Activated T-cell treated with anti-CD3 and anti-CD28 coated beads, Interleukin-2, amount 50 U/mL, for 72 hours (primary cell): ENCODE data around the gene SUSD1. TPM values are rescaled to one million over a fixed set of nuclear protein-coding genes. Genes with fewer than 3 reads are reported as not detected.
A peak's percentile ranks its signal among the peaks of the same experiment; 100 is the strongest.
"Not testable (repeated sequence)": the region's sequence is repeated elsewhere in the genome, so short reads cannot be mapped to it uniquely, and the experiment has no call there.

Source experiments
- ATAC-seq, 2 donors: fragments of 150-1000 bp; cut with Tn5 transposase; replicated peaks in 1 of 2; 2 replicates each; pipeline ENCODE4 v1.10.0; 2021; ENCODE audit warnings: moderate library complexity in 2 of 2, mild to moderate bottlenecking in 1 of 2
- DNase-seq, 2 donors: peaks; one replicate each; pipeline ENCODE4 v3.0.0; 2021 to 2022; ENCODE audit warnings: mixed read lengths in 1 of 2
- H3K27ac Mint-ChIP-seq: one replicate; pipeline ENCODE4 v1.8.0; 2022; ENCODE audit warnings: mild to moderate bottlenecking, moderate library complexity, mixed read lengths
- H3K27me3 Mint-ChIP-seq: one replicate; pipeline ENCODE4 v1.8.0; 2022; ENCODE audit warnings: low read depth, mixed read lengths
- H3K36me3 Mint-ChIP-seq, 2 donors: one replicate each; pipeline ENCODE4 v1.8.0; 2022; ENCODE audit warnings: mixed read lengths in 2 of 2, mild to moderate bottlenecking in 1 of 2; ENCODE audit not compliant: insufficient read depth in 2 of 2
- H3K4me1 Mint-ChIP-seq: one replicate; pipeline ENCODE4 v1.8.0; 2022; ENCODE audit warnings: low read depth, mixed read lengths
- H3K4me3 Mint-ChIP-seq, 2 donors: one replicate each; pipeline ENCODE4 v1.8.0; 2022; ENCODE audit warnings: mild to moderate bottlenecking in 2 of 2, mixed read lengths in 2 of 2, moderate library complexity in 2 of 2
- H3K9me3 Mint-ChIP-seq, 2 donors: one replicate each; pipeline ENCODE4 v1.8.0; 2022; ENCODE audit warnings: mixed read lengths in 2 of 2
- total RNA-seq, 2 donors: library from RNA; stranded (reverse); gene quantifications; one replicate each; pipeline ENCODE4 v1.2.3, GENCODE V29; 2022

Gene SUSD1
- total RNA-seq, 2 donors from 2014 or later: 6.6 to 9.9 TPM

GRCh38 chr9:112078432-112078831 lies 96.7 kb downstream of the SUSD1 start:
- no peak for DNase-seq
- peaks cover 13% of the 10 kb centered on the region for H3K27me3 Mint-ChIP-seq
- H3K4me1 Mint-ChIP-seq: peaks cover 31% of the 10 kb centered on the region
- H3K27ac Mint-ChIP-seq: no peak overlapping the region
- H3K4me3 Mint-ChIP-seq: no peak overlapping the region
- no peaks in the 10 kb centered on the region for H3K9me3 Mint-ChIP-seq
- no peak for ATAC-seq
- peaks cover 2% of the 10 kb centered on the region in 2 donors for H3K36me3 Mint-ChIP-seq

GRCh38 chr9:112076814-112077213 lies 98.3 kb downstream of the SUSD1 start:
- H3K27me3 Mint-ChIP-seq: peaks cover 13% of the 10 kb centered on the region
- ATAC-seq (peak in 1 of 2 donors; percentile 43), DNase-seq (no peak)
- no peaks in the 10 kb centered on the region for H3K9me3 Mint-ChIP-seq
- H3K4me1 Mint-ChIP-seq: peaks cover 40% of the 10 kb centered on the region
- no peak overlapping the region for H3K27ac Mint-ChIP-seq
- peaks cover 2% of the 10 kb centered on the region in 2 donors for H3K36me3 Mint-ChIP-seq
- peak overlapping the region; percentile 3 to 31 for H3K4me3 Mint-ChIP-seq

- Mint-ChIP-seq H3K36me3 (peaks cover 2% of the 10 kb centered on the region in 2 donors), H3K4me3 (no peak overlapping the region), H3K9me3 (no peaks in the 10 kb centered on the region), H3K4me1 (peaks cover 40% of the 10 kb centered on the region), H3K27me3 (peaks cover 13% of the 10 kb centered on the region), H3K27ac (no peak overlapping the region)
- no peak for DNase-seq
- peak in 1 of 2 donors; percentile 17 for ATAC-seq
Observed at GRCh38 chr9:112075009-112075378, 100.1 kb downstream of the SUSD1 start.

- Mint-ChIP-seq H3K9me3 (no peaks in the 10 kb centered on the region), H3K27me3 (peaks cover 13% of the 10 kb centered on the region), H3K36me3 (peaks cover 0 to 2% of the 10 kb centered on the region in 2 donors), H3K4me1 (peaks cover 40% of the 10 kb centered on the region), H3K4me3 (peak overlapping the region; percentile 31 to 58), H3K27ac (peak overlapping the region; percentile 61)
- ATAC-seq: peak; percentile 78 to 87
- peak; percentile 69 to 70 for DNase-seq
Observed at GRCh38 chr9:112074250-112075008, 100.7 kb downstream of the SUSD1 start.

- not testable (repeated sequence) for H3K27ac Mint-ChIP-seq, DNase-seq, H3K9me3 Mint-ChIP-seq, ATAC-seq, H3K36me3 Mint-ChIP-seq
- Mint-ChIP-seq H3K4me1 (peaks cover 40% of the 10 kb centered on the region), H3K27me3 (peaks cover 13% of the 10 kb centered on the region), H3K4me3 (peak overlapping the region in 1 of 2 donors; percentile 1)
Observed at GRCh38 chr9:112073639-112074173, 101.4 kb downstream of the SUSD1 start.

GRCh38 chr9:112072721-112073638 lies 102.1 kb downstream of the SUSD1 start:
- Mint-ChIP-seq H3K27ac (no peak overlapping the region), H3K9me3 (no peaks in the 10 kb centered on the region), H3K36me3 (peaks cover 0 to 2% of the 10 kb centered on the region in 2 donors), H3K4me1 (peaks cover 40% of the 10 kb centered on the region), H3K4me3 (no peak overlapping the region), H3K27me3 (peaks cover 13% of the 10 kb centered on the region)
- ATAC-seq (no peak), DNase-seq (no peak)

- Mint-ChIP-seq H3K27ac (no peak overlapping the region), H3K9me3 (no peaks in the 10 kb centered on the region)
- no peak for ATAC-seq
Observed at GRCh38 chr9:112069318-112070169, 105.6 kb downstream of the SUSD1 start.

GRCh38 chr9:112065806-112066606 lies 109.1 kb downstream of the SUSD1 start:
- DNase-seq (no peak), ATAC-seq (no peak)
- H3K27me3 Mint-ChIP-seq: no peaks in the 10 kb centered on the region
- peaks cover 1 to 2% of the 10 kb centered on the region in 2 donors for H3K36me3 Mint-ChIP-seq
- no peak overlapping the region for H3K4me3 Mint-ChIP-seq
- H3K27ac Mint-ChIP-seq: no peak overlapping the region
- no peaks in the 10 kb centered on the region for H3K9me3 Mint-ChIP-seq
- peaks cover 11% of the 10 kb centered on the region for H3K4me1 Mint-ChIP-seq

More at GRCh38 chr9:112069318-112070169, 105.6 kb downstream of the SUSD1 start:
- H3K27me3 Mint-ChIP-seq: no peaks in the 10 kb centered on the region
- peaks cover 20% of the 10 kb centered on the region for H3K4me1 Mint-ChIP-seq
- peaks cover 0 to 2% of the 10 kb centered on the region in 2 donors for H3K36me3 Mint-ChIP-seq
- DNase-seq: no peak
- no peak overlapping the region for H3K4me3 Mint-ChIP-seq

GRCh38 chr9:112064871-112065270 lies 110.2 kb downstream of the SUSD1 start:
- no peak overlapping the region for H3K27ac Mint-ChIP-seq
- no peak for DNase-seq
- no peak overlapping the region for H3K4me3 Mint-ChIP-seq
- ATAC-seq: no peak
- no peaks in the 10 kb centered on the region for H3K27me3 Mint-ChIP-seq
- H3K9me3 Mint-ChIP-seq: no peaks in the 10 kb centered on the region
- H3K4me1 Mint-ChIP-seq: peaks cover 19% of the 10 kb centered on the region
- peaks cover 1 to 2% of the 10 kb centered on the region in 2 donors for H3K36me3 Mint-ChIP-seq

GRCh38 chr9:112063586-112063985 lies 111.5 kb downstream of the SUSD1 start:
- Mint-ChIP-seq H3K36me3 (peaks cover 1 to 2% of the 10 kb centered on the region in 2 donors), H3K4me1 (peaks cover 19% of the 10 kb centered on the region), H3K4me3 (no peak overlapping the region), H3K9me3 (no peaks in the 10 kb centered on the region), H3K27me3 (no peaks in the 10 kb centered on the region), H3K27ac (no peak overlapping the region)
- DNase-seq: no peak
- ATAC-seq: no peak

- Mint-ChIP-seq H3K4me3 (no peak overlapping the region), H3K9me3 (no peaks in the 10 kb centered on the region), H3K36me3 (peaks cover 1 to 2% of the 10 kb centered on the region in 2 donors), H3K27ac (no peak overlapping the region), H3K4me1 (peaks cover 19% of the 10 kb centered on the region), H3K27me3 (no peaks in the 10 kb centered on the region)
- DNase-seq (no peak), ATAC-seq (no peak)
Observed at GRCh38 chr9:112063151-112063550, 111.9 kb downstream of the SUSD1 start.
